ENCODE data around the gene SIGLEC7.
A peak's percentile ranks its signal among the peaks of the same experiment; 100 is the strongest.

The SIGLEC7 gene

GRCh38 chr19:51125421-51126075, 16.6 kb upstream of the SIGLEC7 start:
- DNase-seq (ENCODE audit: insufficient read length, low spot score) (no peak), FAIRE-seq (no peak)
- no peak for TF ChIP-seq PAX5 (IDR thresholded peaks at IDR 0.05; ENCODE audit: insufficient read depth, low read length, severe bottlenecking)
- no peak for TF ChIP-seq POLR2AphosphoS5 (IDR thresholded peaks at IDR 0.05; ENCODE audit: low read depth, low read length)
- no peak for TF ChIP-seq POLR2A (IDR thresholded peaks at IDR 0.05; ENCODE audit: low read depth, low read length)
- no peak for TF ChIP-seq POU2F2 (IDR thresholded peaks at IDR 0.05; ENCODE audit: low read depth, low read length)
- no peak for TF ChIP-seq TAF1 (IDR thresholded peaks at IDR 0.05; ENCODE audit: low read depth, low read length)
- TF ChIP-seq SPI1 (IDR thresholded peaks at IDR 0.05; ENCODE audit: low read depth, low read length) = no peak

GRCh38 chr19:51127032-51127431, 15.1 kb upstream of the SIGLEC7 start:
- FAIRE-seq (no peak), DNase-seq (ENCODE audit: insufficient read length, low spot score) (no peak)
- TF ChIP-seq TAF1 (IDR thresholded peaks at IDR 0.05; ENCODE audit: low read depth, low read length) (no peak), POLR2AphosphoS5 (IDR thresholded peaks at IDR 0.05; ENCODE audit: low read depth, low read length) (no peak), POLR2A (IDR thresholded peaks at IDR 0.05; ENCODE audit: low read depth, low read length) (no peak), POU2F2 (IDR thresholded peaks at IDR 0.05; ENCODE audit: low read depth, low read length) (no peak), PAX5 (IDR thresholded peaks at IDR 0.05; ENCODE audit: insufficient read depth, low read length, severe bottlenecking) (no peak), SPI1 (IDR thresholded peaks at IDR 0.05; ENCODE audit: low read depth, low read length) (no peak)

DNA sequence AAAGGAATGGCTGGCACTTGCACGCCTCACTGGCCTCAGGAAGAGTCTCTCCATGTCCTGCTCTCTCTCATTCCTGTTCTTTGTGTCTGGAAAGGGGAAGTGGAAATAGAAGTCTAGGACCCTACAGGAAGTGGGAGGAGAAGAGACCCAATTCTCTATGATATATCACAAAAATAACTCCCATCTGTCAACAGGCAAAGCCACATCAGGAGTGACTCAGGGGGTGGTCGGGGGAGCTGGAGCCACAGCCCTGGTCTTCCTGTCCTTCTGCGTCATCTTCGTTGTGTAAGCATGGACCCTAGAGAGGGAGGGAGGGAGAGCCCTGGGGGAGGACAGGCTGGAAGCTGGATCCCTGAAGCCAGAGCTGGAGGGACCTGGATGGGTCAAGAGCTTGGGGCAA, 14.3 kb upstream of the SIGLEC7 start:
- TF ChIP-seq PAX5 (IDR thresholded peaks at IDR 0.05; ENCODE audit: insufficient read depth, low read length, severe bottlenecking) (no peak), SPI1 (IDR thresholded peaks at IDR 0.05; ENCODE audit: low read depth, low read length) (peak; percentile 73)
- DNase-seq (ENCODE audit: insufficient read length, low spot score) (no peak), FAIRE-seq (no peak)

DNA sequence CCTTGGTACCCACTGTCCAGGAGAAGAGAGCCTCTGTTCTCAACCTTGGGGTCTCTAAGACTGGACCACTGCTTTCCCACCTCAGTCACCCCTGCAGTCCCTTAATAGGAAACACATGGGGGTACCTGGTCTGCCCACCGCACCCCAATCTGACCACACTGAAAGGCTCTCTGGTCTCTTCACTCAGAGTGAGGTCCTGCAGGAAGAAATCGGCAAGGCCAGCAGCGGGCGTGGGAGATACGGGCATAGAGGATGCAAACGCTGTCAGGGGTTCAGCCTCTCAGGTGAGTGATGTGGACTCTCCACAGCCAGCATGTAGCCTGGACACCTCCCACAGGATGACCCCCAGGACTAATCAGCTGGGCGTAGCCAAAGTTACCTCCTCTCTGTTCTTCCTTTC, 13.9 kb upstream of the SIGLEC7 start:
- DNase-seq (ENCODE audit: insufficient read length, low spot score) = no peak
- no peak for FAIRE-seq
- TF ChIP-seq TAF1 (IDR thresholded peaks at IDR 0.05; ENCODE audit: low read depth, low read length) (no peak), POLR2AphosphoS5 (IDR thresholded peaks at IDR 0.05; ENCODE audit: low read depth, low read length) (no peak), PAX5 (IDR thresholded peaks at IDR 0.05; ENCODE audit: insufficient read depth, low read length, severe bottlenecking) (no peak), POU2F2 (IDR thresholded peaks at IDR 0.05; ENCODE audit: low read depth, low read length) (no peak)

GRCh38 chr19:51129716-51130115, 12.4 kb upstream of the SIGLEC7 start:
- FAIRE-seq (no peak), DNase-seq (ENCODE audit: insufficient read length, low spot score) (no peak)
- TF ChIP-seq SPI1 (IDR thresholded peaks at IDR 0.05; ENCODE audit: low read depth, low read length) (no peak), POLR2A (IDR thresholded peaks at IDR 0.05; ENCODE audit: low read depth, low read length) (no peak), POLR2AphosphoS5 (IDR thresholded peaks at IDR 0.05; ENCODE audit: low read depth, low read length) (no peak), POU2F2 (IDR thresholded peaks at IDR 0.05; ENCODE audit: low read depth, low read length) (no peak), TAF1 (IDR thresholded peaks at IDR 0.05; ENCODE audit: low read depth, low read length) (no peak), PAX5 (IDR thresholded peaks at IDR 0.05; ENCODE audit: insufficient read depth, low read length, severe bottlenecking) (no peak)

GRCh38 chr19:51131780-51132680, 10.1 kb upstream of the SIGLEC7 start:
- DNase-seq (ENCODE audit: insufficient read length, low spot score) (no peak), FAIRE-seq (peak; percentile 59)
- TF ChIP-seq PAX5 (IDR thresholded peaks at IDR 0.05; ENCODE audit: insufficient read depth, low read length, severe bottlenecking) (no peak), POU2F2 (IDR thresholded peaks at IDR 0.05; ENCODE audit: low read depth, low read length) (no peak), SPI1 (IDR thresholded peaks at IDR 0.05; ENCODE audit: low read depth, low read length) (no peak), POLR2AphosphoS5 (IDR thresholded peaks at IDR 0.05; ENCODE audit: low read depth, low read length) (no peak), TAF1 (IDR thresholded peaks at IDR 0.05; ENCODE audit: low read depth, low read length) (no peak), POLR2A (IDR thresholded peaks at IDR 0.05; ENCODE audit: low read depth, low read length) (no peak)

DNA sequence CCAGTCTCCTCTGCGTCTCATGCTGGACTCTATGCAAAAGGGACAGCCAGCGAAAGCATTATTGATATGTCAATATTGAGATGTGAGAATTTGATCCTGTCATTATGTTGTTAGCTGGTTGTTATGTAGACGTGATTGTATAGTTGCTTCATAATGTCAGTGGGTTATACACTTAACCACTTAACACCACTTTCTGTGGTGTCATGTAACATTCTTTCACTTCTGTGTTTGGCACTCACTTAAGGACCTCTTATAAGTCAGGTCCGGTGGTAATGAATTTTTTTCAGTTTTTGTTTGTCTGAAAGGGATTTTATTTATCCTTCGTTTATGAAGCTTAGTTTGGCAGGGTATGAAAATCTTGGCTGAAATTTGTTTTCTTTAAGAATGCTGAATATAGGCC, 7.1 kb upstream of the SIGLEC7 start:
- DNase-seq (ENCODE audit: insufficient read length, low spot score) = no peak
- no peak for FAIRE-seq
- TF ChIP-seq PAX5 (IDR thresholded peaks at IDR 0.05; ENCODE audit: insufficient read depth, low read length, severe bottlenecking) (no peak), SPI1 (IDR thresholded peaks at IDR 0.05; ENCODE audit: low read depth, low read length) (no peak), POU2F2 (IDR thresholded peaks at IDR 0.05; ENCODE audit: low read depth, low read length) (no peak), POLR2AphosphoS5 (IDR thresholded peaks at IDR 0.05; ENCODE audit: low read depth, low read length) (no peak), POLR2A (IDR thresholded peaks at IDR 0.05; ENCODE audit: low read depth, low read length) (no peak), TAF1 (IDR thresholded peaks at IDR 0.05; ENCODE audit: low read depth, low read length) (no peak)

GRCh38 chr19:51135986-51136762, 5.9 kb upstream of the SIGLEC7 start:
- TF ChIP-seq TAF1 (IDR thresholded peaks at IDR 0.05; ENCODE audit: low read depth, low read length) (no peak), POU2F2 (IDR thresholded peaks at IDR 0.05; ENCODE audit: low read depth, low read length) (no peak), PAX5 (IDR thresholded peaks at IDR 0.05; ENCODE audit: insufficient read depth, low read length, severe bottlenecking) (no peak), SPI1 (IDR thresholded peaks at IDR 0.05; ENCODE audit: low read depth, low read length) (no peak), POLR2A (IDR thresholded peaks at IDR 0.05; ENCODE audit: low read depth, low read length) (no peak), POLR2AphosphoS5 (IDR thresholded peaks at IDR 0.05; ENCODE audit: low read depth, low read length) (no peak)
- no peak for DNase-seq (ENCODE audit: insufficient read length, low spot score)
- no peak for FAIRE-seq
